HUES64 (cell line): ENCODE measurements around the gene HOXB5.

Experiments used
- H3K27ac ChIP-seq: 2 replicates; pipeline ENCODE4 v1.7.0; 2013; ENCODE audit warnings: low read depth, low read length, inconsistent platforms
- H3K27me3 ChIP-seq: 2 replicates; pipeline ENCODE4 v1.6.1; 2013; ENCODE audit warnings: mild to moderate bottlenecking, low read length; ENCODE audit not compliant: insufficient read depth
- H3K36me3 ChIP-seq: 2 replicates; pipeline ENCODE4 v1.6.1; 2013; ENCODE audit warnings: mild to moderate bottlenecking, low read length; ENCODE audit not compliant: insufficient read depth
- H3K4me1 ChIP-seq: 2 replicates; pipeline ENCODE4 v1.6.1; 2013; ENCODE audit warnings: mild to moderate bottlenecking, low read length, moderate library complexity; ENCODE audit not compliant: insufficient read depth
- H3K4me3 ChIP-seq: 2 replicates; pipeline ENCODE4 v1.5.1; 2013; ENCODE audit warnings: mild to moderate bottlenecking, low read length, moderate library complexity
- H3K9ac ChIP-seq: 2 replicates; pipeline ENCODE4 v1.6.1; 2013; ENCODE audit warnings: mild to moderate bottlenecking, low read depth, low read length
- H3K9me3 ChIP-seq: 2 replicates; pipeline ENCODE4 v1.6.1; 2013; ENCODE audit warnings: low read depth, low read length; ENCODE audit not compliant: insufficient read depth
- WGBS: fragments of 150-250, 120-280 bp; methylation state at CpG from one replicate; pipeline ENCODE4 v1.1.7; 2013; ENCODE audit warnings: missing lambda C conversion rate; 5-methylcytosine and 5-hydroxymethylcytosine counted together

Gene HOXB5

GRCh38 chr17:48634493-48635208 lies 41.1 kb upstream of the HOXB5 start:
- H3K9me3 ChIP-seq, result no peaks in the 10 kb centered on the region
- 0 out of 2 replicates have a peak, but pooled peaks cover 3% of the 10 kb centered on the region for H3K4me1 ChIP-seq
- no peaks in the 10 kb centered on the region for H3K36me3 ChIP-seq
- H3K27ac ChIP-seq, result no peak overlapping the region
- WGBS, result 36% methylated on average over 20 of the region's 20 CpGs
- no peak overlapping the region for H3K9ac ChIP-seq
- H3K4me3 ChIP-seq, result no peak overlapping the region
- H3K27me3 ChIP-seq, result peaks cover 100% of the 10 kb centered on the region

DNA sequence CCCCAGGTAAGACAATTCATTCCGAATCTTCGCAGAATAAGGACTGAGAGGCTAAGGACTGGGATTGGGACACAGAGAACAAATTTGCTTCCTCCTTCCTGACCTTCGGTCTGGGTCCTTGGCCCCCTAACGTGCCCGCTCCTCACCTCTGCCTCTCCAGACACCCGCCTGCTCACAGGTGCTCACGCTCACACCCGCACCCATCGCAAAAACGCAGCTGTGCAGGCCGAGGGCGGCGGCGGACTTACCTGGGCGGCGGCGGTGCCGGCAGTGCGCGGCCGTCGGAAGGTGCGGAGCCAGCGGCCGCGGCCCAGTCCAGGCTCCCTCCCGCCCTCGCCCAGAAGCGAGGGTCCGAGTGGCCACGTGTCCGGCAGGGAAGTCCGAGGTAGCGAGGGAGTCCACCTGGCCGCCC lies 39.7 kb upstream of the HOXB5 start:
- Histone ChIP-seq H3K9ac (no peak overlapping the region), H3K4me3 (no peak overlapping the region), H3K27ac (no peak overlapping the region), H3K9me3 (no peaks in the 10 kb centered on the region), H3K27me3 (peaks cover 100% of the 10 kb centered on the region), H3K4me1 (0 out of 2 replicates have a peak, but pooled peaks cover 3% of the 10 kb centered on the region), H3K36me3 (no peaks in the 10 kb centered on the region)
- 3% methylated on average over 35 of the region's 35 CpGs for WGBS

GRCh38 chr17:48632579-48633265 lies 39.1 kb upstream of the HOXB5 start:
- Histone ChIP-seq H3K4me3 (no peak overlapping the region), H3K27ac (no peak overlapping the region), H3K27me3 (peaks cover 100% of the 10 kb centered on the region), H3K9ac (no peak overlapping the region), H3K36me3 (no peaks in the 10 kb centered on the region), H3K4me1 (0 out of 2 replicates have a peak, but pooled peaks cover 3% of the 10 kb centered on the region), H3K9me3 (no peaks in the 10 kb centered on the region)
- 13% methylated on average over 7 of the region's 7 CpGs for WGBS

DNA sequence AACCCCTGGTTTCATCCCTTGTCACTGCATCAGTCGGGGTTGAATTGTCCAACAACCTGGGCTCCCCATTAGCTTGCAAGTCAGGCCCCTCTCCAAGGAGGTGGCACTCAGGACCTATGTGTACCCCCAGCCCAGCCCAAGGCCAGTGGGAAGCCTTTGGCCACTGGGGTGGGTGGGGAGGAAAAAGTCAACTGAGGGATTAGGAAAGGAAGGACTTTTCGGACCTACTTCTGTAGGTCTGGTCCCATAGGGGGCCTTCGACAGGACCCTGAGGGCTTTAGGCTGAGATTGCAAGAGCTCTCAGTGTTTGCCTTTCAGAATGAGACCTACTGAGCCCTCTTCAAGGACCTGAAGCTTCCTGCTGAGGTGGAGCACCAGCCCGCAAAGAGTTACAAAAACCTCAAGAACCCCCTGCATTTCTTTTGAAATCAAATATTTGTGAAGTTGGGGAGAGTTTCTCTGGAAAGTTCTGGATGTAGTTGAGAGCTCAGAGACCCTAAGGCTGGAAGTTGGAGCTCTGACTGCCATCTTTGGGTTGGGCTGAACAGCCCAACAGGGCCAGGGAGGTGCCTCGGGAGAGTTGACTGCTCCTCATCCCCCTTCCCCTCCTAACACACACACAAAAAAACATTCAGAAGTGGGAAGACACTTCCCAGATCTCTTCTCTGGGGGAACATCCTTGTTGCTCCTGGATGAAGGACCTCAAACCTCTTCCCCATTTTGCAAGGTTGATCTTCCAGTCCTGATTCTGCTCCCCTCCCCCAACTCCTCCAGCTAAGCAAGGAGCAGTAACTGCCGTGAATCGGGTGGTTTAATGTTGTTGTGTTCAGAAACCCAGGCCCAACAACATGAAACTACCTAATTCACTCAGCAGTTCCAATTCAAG lies 38.4 kb upstream of the HOXB5 start:
- H3K27ac ChIP-seq, result no peak overlapping the region
- H3K4me3 ChIP-seq, result no peak overlapping the region
- H3K9ac ChIP-seq, result no peak overlapping the region
- H3K27me3 ChIP-seq, result peaks cover 100% of the 10 kb centered on the region
- peaks cover 4% of the 10 kb centered on the region; the same call in 1 of the 2 replicates for H3K4me1 ChIP-seq
- 10% methylated on average over 7 of the region's 7 CpGs for WGBS
- H3K9me3 ChIP-seq, result no peaks in the 10 kb centered on the region
- no peaks in the 10 kb centered on the region for H3K36me3 ChIP-seq

DNA sequence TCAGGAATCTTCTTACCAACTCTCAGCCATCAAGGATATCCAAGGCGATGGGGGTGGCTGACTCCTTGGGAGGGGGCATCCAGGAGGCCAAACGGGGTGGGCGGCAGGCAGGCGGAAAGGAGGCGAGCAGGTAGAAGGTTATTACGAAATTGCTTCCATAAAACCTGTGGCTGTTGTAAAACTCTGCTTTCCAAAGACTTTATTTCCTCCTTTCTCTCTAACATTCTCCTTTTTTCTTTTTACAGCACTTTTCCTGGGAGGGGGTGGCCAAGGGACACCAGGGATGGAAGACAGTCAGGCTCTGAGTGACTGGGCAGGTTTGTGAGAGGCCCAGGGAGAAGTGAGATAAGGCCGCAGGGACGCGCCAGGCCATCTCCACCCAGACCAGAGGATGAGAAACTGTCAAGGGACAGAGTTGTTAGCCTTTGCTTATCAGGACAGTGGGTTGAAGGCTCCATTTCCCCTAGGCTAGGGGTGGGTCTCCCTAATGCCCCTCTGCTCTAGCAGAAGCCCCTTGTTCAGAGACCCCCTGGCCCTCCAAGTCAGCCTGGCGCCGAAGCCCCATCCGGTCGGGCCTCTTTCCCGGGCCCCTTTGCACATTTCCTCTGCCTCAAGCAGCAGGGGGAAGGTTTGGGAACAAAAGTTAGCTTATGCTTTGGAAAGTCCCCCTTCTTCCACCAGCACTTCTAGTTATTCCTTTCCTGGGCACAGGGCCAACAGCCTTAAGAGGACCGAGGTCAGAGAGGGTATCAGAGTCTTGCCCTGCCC lies 37.5 kb upstream of the HOXB5 start:
- peaks cover 7% of the 10 kb centered on the region; the same call in 1 of the 2 replicates for H3K4me1 ChIP-seq
- no peak overlapping the region for H3K4me3 ChIP-seq
- H3K9ac ChIP-seq, result no peak overlapping the region
- H3K27ac ChIP-seq, result no peak overlapping the region
- no peaks in the 10 kb centered on the region for H3K36me3 ChIP-seq
- no peaks in the 10 kb centered on the region for H3K9me3 ChIP-seq
- H3K27me3 ChIP-seq, result peaks cover 100% of the 10 kb centered on the region
- whole genome bisulfite sequencing, result 26% methylated on average over 14 of the region's 15 CpGs

DNA sequence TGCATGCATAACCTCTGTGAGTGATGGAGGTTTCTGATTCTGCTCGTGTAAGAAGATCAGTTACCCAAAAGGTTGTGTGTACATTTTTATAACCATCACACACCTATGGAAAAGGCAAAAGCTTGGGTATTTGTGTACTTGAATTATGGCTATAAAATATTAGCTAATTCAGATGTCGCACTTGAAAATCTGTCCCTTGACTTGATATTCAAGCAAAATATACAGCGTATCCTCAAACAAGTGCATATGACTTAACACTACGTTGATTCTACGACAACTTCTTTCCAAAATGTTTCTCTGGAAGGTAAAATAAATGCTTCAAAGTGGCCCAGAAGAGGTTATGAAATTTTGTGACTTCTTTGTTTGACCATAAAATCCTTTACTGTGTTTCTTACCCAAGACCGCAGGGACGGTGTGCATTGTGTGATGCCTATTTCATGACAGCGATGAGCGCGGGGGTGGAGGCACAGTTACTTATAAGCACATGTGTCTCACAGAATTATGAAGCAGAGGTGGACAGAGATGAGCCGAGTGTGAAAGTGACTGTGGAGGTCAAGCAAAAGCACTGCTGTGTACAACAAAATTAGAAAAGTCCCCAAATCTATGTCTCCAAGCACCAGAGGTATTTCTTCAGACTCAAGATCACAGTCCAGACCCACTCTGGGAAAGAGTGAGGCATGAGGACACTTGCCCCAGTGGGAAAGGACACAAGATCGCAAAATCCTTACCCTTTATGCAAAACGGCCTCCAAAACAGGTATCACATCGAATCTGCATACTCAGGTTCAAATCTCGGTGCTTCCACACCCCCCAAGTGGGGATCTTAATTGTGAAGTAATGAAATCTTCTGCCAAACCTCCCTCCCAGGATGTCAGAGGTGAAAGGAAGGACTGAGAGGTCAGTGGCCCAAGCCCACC lies 36.7 kb upstream of the HOXB5 start:
- Histone ChIP-seq H3K9ac (no peak overlapping the region), H3K9me3 (no peaks in the 10 kb centered on the region), H3K27ac (no peak overlapping the region), H3K4me1 (peaks cover 11% of the 10 kb centered on the region; the same call in 1 of the 2 replicates), H3K4me3 (no peak overlapping the region), H3K36me3 (no peaks in the 10 kb centered on the region), H3K27me3 (peaks cover 100% of the 10 kb centered on the region)
- 36% methylated on average over 13 of the region's 15 CpGs for WGBS

- Histone ChIP-seq H3K9ac (no peak overlapping the region), H3K9me3 (no peaks in the 10 kb centered on the region), H3K27ac (no peak overlapping the region), H3K27me3 (peaks cover 100% of the 10 kb centered on the region), H3K4me1 (peaks cover 11% of the 10 kb centered on the region; the same call in 1 of the 2 replicates), H3K4me3 (no peak overlapping the region), H3K36me3 (no peaks in the 10 kb centered on the region)
- 14% methylated on average over 5 of the region's 5 CpGs for WGBS
Observed at GRCh38 chr17:48629411-48629759, 35.8 kb upstream of the HOXB5 start.

DNA sequence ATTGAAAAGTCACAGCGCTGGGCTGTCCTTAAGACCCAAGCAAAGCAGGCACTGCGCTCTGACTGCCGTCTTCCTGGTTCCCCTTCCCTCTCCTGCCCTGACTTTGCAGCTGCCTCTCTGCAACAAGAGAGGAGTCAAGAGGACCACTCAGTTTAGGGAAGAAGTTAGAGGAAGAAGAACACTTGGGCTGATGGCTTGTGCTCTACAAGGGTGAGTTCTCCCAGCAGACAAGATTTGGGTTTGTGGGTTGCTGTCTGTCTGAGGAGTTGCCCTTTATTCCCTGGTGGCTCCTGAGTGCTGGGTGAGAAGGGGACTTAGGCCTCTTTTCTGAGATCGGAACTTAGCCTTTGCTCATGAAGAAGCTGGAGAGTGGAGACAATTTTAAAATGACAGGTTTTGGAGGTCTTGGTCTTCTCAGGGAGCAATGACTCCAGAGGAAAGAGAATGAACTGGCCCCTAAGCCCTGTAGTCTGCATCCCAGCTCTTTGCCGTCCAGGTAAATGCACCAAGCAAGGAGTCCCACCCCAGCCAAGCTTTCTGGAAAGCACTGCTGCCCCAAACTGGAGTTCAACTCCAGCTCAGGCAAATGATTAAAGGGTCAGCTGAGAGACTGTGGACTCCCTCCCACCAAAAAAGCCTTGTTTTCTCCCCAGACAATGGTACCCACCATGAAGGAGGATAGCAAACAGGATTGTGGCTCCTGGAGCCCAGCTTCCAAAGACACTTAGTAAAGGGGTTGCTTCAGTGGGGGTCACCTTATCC lies 35.3 kb upstream of the HOXB5 start:
- WGBS, result 20% methylated on average over 5 of the region's 5 CpGs
- H3K9ac ChIP-seq, result no peak overlapping the region
- peaks cover 11% of the 10 kb centered on the region; the same call in 1 of the 2 replicates for H3K4me1 ChIP-seq
- no peaks in the 10 kb centered on the region for H3K36me3 ChIP-seq
- peaks cover 100% of the 10 kb centered on the region for H3K27me3 ChIP-seq
- H3K27ac ChIP-seq, result no peak overlapping the region
- H3K9me3 ChIP-seq, result no peaks in the 10 kb centered on the region
- no peak overlapping the region for H3K4me3 ChIP-seq

DNA sequence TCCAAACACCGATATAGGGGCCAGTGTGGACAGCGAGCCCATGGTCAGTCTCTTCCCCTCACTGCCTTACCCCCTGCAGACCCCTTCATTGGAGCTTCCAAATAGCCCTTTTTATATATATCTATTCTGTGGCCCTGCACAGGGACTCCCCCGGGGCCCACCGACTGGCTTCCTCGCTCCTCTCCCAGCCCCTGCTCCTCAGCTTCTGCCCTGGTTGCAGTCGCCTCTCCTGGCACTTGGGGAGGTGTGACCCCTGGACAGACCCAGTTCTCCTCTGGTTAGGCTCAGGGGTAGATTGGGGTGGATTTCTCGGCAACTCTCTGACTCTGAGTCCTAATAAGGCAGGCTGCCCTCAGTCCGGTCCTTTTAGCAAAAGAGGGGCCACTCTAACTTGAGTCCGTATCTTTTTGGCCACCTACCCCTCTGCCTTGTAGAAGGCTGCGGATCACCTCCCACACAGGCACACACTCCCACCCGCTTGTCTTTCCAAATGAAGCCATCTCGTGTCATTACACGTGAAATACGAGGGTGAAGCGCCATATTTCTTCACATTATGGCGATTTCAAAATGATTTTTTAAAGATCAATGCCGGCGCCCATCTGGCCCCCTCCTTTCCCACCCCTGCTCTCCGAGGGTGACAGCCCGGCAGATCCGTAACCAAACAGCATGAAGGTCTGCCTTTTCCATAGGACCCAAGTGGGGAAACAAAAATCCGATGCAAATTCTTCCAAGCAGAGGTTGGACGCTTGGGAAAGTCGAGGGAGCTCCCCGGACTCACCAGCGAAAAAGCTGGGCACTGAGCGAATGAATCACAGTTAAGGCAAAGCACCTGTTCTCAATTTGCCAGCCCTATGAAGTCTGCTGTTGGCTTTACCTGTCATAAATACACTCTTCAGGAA lies 34.3 kb upstream of the HOXB5 start:
- H3K9me3 ChIP-seq, result no peaks in the 10 kb centered on the region
- 12% methylated on average over 27 of the region's 27 CpGs for WGBS
- H3K9ac ChIP-seq, result no peak overlapping the region
- H3K4me3 ChIP-seq, result no peak overlapping the region
- no peaks in the 10 kb centered on the region for H3K36me3 ChIP-seq
- no peak overlapping the region for H3K27ac ChIP-seq
- H3K27me3 ChIP-seq, result peaks cover 100% of the 10 kb centered on the region
- peaks cover 11% of the 10 kb centered on the region; the same call in 1 of the 2 replicates for H3K4me1 ChIP-seq
